ENCODE results near the gene GMCL2. TPM values are rescaled to one million over a fixed set of nuclear protein-coding genes. Genes with fewer than 3 reads are reported as not detected.

Gene GMCL2
- total and polyA plus RNA-seq, 9 of the 15 experiments (the other 6 are each of a cell fraction or from before 2014, with no cell fraction given), result 0.04 TPM; not detected in 8

DNA sequence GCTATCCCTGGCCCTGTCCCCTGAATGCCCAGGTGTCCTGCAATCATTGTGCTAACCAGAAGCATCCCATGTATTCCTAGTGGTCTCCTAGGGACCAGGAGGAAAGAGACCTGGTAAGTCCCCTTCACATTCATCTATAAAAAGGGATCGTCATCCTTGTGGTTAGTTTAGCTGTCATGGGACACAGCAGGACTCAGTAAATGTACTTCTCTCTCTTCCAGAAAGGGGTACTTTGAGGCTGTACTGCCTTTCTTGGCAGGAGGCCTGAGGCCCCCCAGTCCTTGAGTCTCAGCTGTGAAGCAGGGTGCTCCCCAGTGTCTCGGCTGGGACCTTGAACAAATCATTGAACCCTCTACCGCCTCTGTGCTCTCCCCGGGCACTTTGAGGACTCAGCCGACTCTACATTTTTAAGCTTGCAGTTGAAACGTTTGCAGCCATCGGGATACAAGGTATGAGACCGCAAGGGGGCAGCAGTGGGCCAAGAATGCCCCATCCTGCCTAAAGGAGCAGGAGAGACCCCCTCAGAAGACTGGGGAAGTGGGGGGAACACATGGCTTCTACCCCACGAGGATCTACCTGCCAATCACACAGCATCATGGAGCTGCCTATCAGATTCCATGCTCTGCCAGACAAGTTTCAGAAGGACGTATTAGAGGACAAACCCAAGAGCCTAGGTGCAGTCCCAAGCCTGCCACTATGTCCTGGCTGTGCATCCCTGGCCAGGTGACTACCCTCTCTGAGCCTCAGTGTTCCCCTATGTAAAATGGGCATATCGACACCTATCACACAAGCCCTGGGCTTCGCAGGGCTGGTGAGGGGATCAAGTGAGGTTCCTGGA, 47.8 kb upstream of the GMCL2 start (continued):
- peak; percentile 78 to 92 (median 80) for TF ChIP-seq CTCF (IDR thresholded peaks at IDR 0.05 in 2 of 3, conservative IDR thresholded peaks at IDR 0.05 in 1 of 3; ENCODE audit: insufficient read depth in 2 of 3, low read depth in 1 of 3, low read length in 3 of 3)
- no peak for TF ChIP-seq ZNF76 (CRISPR knock-in tag; IDR thresholded peaks at IDR 0.05; ENCODE audit: borderline replicate concordance)
- no peak for TF ChIP-seq ZNF316 (IDR thresholded peaks at IDR 0.05)
- TF ChIP-seq SIN3B (IDR thresholded peaks at IDR 0.05; ENCODE audit: low read depth), result no peak
- TF ChIP-seq CBFA2T2 (conservative IDR thresholded peaks at IDR 0.05), result no peak
- TF ChIP-seq ZNF79 (CRISPR knock-in tag; IDR thresholded peaks at IDR 0.05; ENCODE audit: low read depth), result no peak
- TF ChIP-seq ESRRA (IDR thresholded peaks at IDR 0.05; ENCODE audit: borderline replicate concordance, low read depth), result no peak
- TF ChIP-seq ADNP (tag; IDR thresholded peaks at IDR 0.05), result peak; percentile 54; the same call in 1 of the 2 replicates
- TF ChIP-seq ATF3 (IDR thresholded peaks at IDR 0.05), result no peak
- TF ChIP-seq ATF3 (CRISPR knock-in tag; conservative IDR thresholded peaks at IDR 0.05), result no peak
- peak; percentile 34 for TF ChIP-seq CTCFL (IDR thresholded peaks at IDR 0.05; ENCODE audit: borderline replicate concordance, insufficient read depth, low read depth, low read length, poor library complexity, severe bottlenecking)
- peak; percentile 60 for TF ChIP-seq DEAF1 (CRISPR knock-in tag; IDR thresholded peaks at IDR 0.05)
- TF ChIP-seq BDP1 (IDR thresholded peaks at IDR 0.05; ENCODE audit: insufficient read depth, insufficient read length), result no peak
- TF ChIP-seq FIP1L1 (IDR thresholded peaks at IDR 0.05; ENCODE audit: low read depth, low read length, poor library complexity, severe bottlenecking), result no peak
- no peak for TF ChIP-seq CXXC5 (CRISPR knock-in tag; IDR thresholded peaks at IDR 0.05)

Data from K562 (cell line).